GM12891 (cell line): Measurements from ENCODE around the gene MUC6.

ENCODE experiments used
- DNase-seq: peaks from one replicate; pipeline ENCODE4 v3.0.0; 2011; ENCODE audit warnings: low spot score; ENCODE audit not compliant: insufficient read length
- FAIRE-seq: peaks from 2 replicates; lab custom pipeline; 2011; peaks lifted over from hg19 to GRCh38; lab: Jason Lieb, UNC
- PAX5 ChIP-seq: IDR thresholded peaks from 2 replicates; pipeline ENCODE4 v1.6.1; 2011; ENCODE audit warnings: low read length, moderate library complexity, mild to moderate bottlenecking; ENCODE audit not compliant: insufficient read depth, severe bottlenecking
- POLR2A ChIP-seq: IDR thresholded peaks from 2 replicates; pipeline ENCODE4 v1.6.1; 2011; ENCODE audit warnings: low read depth, low read length, control low read depth
- POLR2AphosphoS5 ChIP-seq: IDR thresholded peaks from 2 replicates; pipeline ENCODE4 v1.6.1; 2011; ENCODE audit warnings: low read depth, low read length, control low read depth
- POU2F2 ChIP-seq: IDR thresholded peaks from 2 replicates; pipeline ENCODE4 v1.6.1; 2011; ENCODE audit warnings: low read depth, mild to moderate bottlenecking, control low read depth, low read length, moderate library complexity
- SPI1 ChIP-seq: IDR thresholded peaks from 2 replicates; pipeline ENCODE4 v1.6.1; 2011; ENCODE audit warnings: low read depth, low read length, control low read depth
- TAF1 ChIP-seq: IDR thresholded peaks from 2 replicates; pipeline ENCODE4 v1.6.1; 2011; ENCODE audit warnings: low read depth, low read length, control low read depth

The MUC6 gene

DNA sequence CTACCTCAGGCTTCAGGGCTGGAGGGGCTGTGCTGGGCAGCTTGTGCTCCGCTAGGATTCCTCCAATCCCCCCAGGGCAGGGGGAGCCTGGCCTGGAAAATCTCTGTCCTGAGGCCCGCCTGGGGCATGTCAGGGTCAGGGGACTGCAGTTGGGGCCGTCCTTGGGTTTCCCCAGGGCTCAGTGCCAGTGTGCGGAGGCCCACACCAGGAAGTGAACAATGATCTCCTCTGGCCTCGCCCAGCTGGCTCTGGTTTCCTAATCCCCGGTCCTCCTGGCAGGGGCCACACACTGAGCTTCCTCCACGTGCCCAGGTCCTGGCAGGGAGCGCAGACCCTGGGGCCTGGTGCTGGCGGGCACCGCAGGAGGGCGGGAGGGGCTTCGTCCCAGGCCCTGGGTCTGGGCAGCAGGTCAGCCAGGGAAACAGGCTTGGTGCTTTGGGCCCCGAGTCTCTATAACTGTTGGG lies 36.8 kb upstream of the MUC6 start:
- DNase-seq (no peak), FAIRE-seq (no peak)
- no peak for TF ChIP-seq TAF1
- TF ChIP-seq PAX5 = no peak
- TF ChIP-seq POU2F2 = no peak
- no peak for TF ChIP-seq POLR2A
- no peak for TF ChIP-seq POLR2AphosphoS5
- no peak for TF ChIP-seq SPI1

DNA sequence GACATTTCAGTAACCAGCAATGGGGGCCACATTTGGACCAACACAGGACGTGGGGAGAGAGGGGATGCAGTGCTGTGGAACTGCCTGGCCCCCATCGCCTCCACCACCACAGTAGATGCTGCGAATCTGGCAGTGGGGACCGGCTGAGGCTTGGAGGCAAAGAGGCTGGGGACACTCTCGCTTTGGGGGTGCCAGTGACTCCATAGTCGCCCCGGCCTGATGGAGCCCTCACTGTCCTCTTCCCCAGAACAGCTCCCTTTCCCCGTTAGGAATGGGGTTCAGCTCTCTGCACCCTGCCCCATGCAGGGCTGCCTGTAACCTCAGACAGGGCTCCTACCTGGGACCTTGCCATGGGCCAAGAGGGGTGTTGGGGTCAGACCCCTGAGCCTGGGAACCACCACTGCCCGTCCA lies 36.3 kb upstream of the MUC6 start:
- no peak for FAIRE-seq
- DNase-seq = no peak
- no peak for TF ChIP-seq TAF1
- TF ChIP-seq POLR2A = no peak
- no peak for TF ChIP-seq PAX5
- TF ChIP-seq POLR2AphosphoS5 = no peak
- no peak for TF ChIP-seq POU2F2
- TF ChIP-seq SPI1 = no peak

DNA sequence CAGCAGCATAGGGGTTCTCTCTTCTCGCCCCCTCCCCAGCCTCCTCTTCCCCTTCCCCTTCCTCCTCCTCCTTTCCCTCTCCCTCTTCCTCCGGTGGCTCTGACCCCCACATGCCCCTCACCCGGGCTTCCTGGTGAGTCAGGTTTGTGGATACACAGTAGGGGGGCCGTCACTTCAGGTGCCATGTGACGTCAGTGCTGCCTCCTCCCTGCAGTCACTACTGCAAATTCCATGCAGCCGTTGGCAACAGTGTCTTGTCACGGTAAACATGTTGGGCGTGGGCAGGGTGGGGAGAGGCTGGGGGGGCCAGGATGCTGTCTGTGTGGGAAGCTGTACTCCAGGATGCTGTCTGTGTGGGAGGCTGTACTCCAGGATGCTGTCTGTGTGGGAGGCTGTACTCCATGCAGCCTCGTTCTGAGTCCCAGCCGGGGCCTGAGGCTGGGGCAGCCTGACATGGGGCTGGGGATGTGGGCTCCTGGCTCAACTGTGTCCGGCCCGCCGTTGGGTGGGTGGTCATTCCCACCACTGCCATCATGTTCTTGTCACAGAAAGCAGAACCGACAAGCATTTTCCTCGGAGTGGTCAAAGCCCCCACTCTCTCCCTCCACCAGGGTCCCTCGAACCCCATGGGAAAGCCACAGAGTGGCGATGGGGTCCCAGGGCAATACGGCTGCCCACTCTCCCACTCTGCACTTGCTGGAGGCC lies 35.8 kb upstream of the MUC6 start:
- TF ChIP-seq POLR2A = no peak
- no peak for TF ChIP-seq PAX5
- TF ChIP-seq TAF1 = no peak
- TF ChIP-seq SPI1 = no peak
- no peak for TF ChIP-seq POU2F2
- no peak for TF ChIP-seq POLR2AphosphoS5
- DNase-seq = no peak
- no peak for FAIRE-seq

DNA sequence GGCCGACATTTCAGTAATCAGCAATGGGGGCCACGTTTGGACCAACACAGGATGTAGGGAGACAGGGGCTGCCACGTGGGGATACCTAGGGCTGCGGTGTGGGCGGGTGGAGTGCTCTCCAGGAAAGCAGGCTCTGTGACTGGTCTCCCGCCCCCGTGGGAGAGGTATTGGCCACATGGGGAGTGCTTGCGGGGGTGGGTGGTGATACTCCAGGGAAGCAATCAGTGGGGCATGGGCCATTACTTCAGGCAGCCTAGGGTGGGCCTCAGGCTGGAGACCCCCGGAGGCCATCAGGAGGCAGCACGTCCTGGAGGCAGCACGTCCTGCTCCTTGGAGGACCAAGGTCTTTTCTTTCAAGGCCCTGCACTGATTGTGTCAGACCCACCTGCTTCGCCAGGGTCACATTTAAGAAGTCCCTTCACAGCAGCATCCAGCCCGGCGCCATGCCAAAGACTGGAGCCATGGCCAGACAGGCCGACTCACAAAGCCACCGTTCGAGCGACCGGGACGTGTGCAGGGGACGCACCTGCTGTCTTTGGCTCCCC lies 35.1 kb upstream of the MUC6 start:
- DNase-seq (no peak), FAIRE-seq (no peak)
- TF ChIP-seq POLR2AphosphoS5 = no peak
- TF ChIP-seq SPI1 = no peak
- no peak for TF ChIP-seq POU2F2
- TF ChIP-seq POLR2A = no peak
- TF ChIP-seq PAX5 = no peak
- no peak for TF ChIP-seq TAF1

DNA sequence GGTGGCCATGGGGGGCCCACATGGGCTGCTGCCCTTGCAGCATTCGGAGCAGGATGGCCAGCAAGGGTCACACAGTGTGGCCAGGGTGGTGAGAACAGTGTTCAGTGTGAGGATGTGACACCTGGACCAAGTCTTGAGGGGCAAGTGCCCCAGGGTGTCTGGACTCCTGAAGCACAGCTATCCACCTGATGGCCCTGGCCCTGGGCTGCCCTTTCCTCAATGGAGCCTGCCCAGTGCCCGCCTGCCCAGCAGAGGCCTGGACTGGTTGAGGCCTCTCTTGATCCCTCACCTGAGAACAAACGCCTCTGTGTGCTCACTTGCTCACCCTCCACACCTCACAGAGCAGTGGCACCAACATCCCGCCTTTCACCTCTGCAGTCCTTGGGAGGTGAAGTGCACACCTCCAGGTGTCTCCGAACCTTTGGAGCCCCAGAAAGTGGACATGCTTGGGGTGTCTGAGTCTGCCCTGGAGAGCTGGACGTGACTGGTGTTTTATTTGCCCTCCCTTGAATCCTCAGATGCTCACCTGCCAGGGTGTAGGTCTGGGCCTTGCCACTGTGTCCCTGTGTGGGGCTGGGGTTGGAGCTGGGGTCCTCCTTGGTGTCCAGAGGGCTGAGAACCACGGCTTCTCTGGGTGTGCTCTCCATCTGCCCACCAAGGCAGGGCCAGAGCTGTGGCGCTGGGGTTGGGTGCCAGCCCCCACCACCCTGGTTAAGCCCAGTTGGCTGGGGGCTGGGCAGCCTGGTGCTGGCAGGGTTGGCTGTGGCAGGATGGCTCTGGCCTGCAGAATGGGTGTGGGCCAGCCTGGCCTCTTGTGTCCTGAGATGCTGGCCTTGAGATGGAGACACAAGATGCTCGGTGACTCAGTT lies 34.3 kb upstream of the MUC6 start:
- DNase-seq (no peak), FAIRE-seq (no peak)
- TF ChIP-seq TAF1 = no peak
- TF ChIP-seq POLR2AphosphoS5 = no peak
- no peak for TF ChIP-seq PAX5
- no peak for TF ChIP-seq POLR2A
- TF ChIP-seq SPI1 = no peak
- TF ChIP-seq POU2F2 = no peak

DNA sequence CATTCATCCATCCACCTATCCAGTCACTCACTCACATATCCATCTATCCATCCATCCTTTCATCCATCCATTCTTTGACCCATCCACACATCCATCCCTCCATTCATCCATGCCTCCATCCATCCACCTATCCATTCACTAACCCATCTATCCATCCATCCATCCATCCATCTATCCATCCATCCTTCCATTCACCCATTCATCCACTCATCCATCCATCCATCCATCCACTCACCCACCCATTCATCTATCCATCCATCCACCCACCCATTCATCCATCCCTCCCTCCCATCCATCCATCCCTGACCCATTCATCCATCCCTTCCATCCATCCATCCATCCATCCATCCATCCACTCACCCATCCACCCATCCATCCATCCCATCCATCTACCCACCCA lies 33.2 kb upstream of the MUC6 start:
- no peak for TF ChIP-seq POLR2AphosphoS5
- no peak for TF ChIP-seq POLR2A
- no peak for TF ChIP-seq PAX5
- TF ChIP-seq TAF1 = no peak
- no peak for TF ChIP-seq SPI1
- no peak for TF ChIP-seq POU2F2
- no peak for DNase-seq
- FAIRE-seq = no peak

DNA sequence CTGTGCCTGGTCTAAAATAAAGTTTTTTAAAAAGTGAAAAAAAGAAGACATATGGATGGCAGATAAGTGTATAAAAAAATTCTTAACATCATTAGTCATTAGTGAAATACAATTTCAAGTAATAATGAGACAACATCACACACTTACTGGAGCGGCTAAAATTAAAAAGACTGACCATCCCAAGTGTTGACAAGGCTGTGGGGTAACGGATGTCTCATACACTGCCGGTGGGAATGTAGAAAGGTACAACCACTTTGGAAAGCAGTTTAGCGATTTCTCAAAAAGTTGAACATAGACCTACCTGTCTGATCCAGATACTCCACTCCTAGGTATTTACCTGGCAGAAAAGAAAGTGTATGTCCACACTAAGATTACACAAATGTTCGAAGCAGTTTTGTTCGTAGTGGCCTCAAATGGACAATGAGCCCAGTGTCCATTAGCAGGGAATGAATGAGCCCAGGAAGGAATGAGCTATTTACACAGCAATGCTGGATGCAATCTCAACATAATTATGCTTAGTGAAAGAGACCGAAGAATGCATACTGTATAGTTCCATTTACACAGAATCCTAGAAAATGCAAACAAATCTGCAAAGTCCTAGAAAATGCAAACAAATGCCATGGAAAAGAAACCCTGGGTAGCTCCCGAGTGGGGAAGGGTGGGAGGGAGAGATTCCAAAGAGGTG lies 31.4 kb upstream of the MUC6 start:
- TF ChIP-seq POLR2AphosphoS5 (no peak), SPI1 (no peak), POU2F2 (no peak), PAX5 (no peak), TAF1 (no peak), POLR2A (no peak)
- DNase-seq (no peak), FAIRE-seq (no peak)

DNA sequence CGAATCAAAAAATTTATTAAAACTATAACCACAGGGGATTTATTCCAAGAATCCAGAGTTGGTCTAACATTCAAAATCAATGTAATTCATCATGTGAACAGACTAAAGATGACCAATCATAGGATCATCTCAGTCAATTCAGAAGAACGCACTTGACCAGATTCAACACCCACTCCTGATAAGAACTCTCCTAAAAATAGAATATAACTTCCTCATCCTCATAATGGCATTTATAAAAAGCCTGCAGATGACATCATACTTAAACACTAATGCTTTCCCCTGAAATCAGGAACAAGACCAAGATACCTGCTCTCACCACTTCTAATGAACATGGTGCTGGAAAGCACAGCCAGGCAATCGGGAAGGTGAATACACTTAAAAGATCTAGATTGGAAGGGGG lies 27.6 kb upstream of the MUC6 start:
- TF ChIP-seq PAX5 (no peak), POLR2A (no peak), SPI1 (no peak)
- FAIRE-seq = no peak
- DNase-seq = no peak
